HepG2 (cell line): ENCODE data around the gene SCYGR6. TPM values are rescaled to one million over a fixed set of nuclear protein-coding genes. Genes with fewer than 3 reads are reported as not detected.

Experiments
- ATAC-seq: fragments of 200-7000 bp; cut with Tn5 transposase; 3 replicates; pipeline ENCODE4 v1.9.1; 2020; ENCODE audit warnings: mild to moderate bottlenecking, moderate library complexity
- BruUV-seq: library from RNA; stranded (reverse); fragments of 400-500 nt; replicated peaks from 2 replicates; lab custom pipeline; 2021; lab: Mats Ljungman, UMichigan
- CTCF ChIA-PET: fragments of 300-600 bp; formaldehyde crosslinking; extraction: SDS; loops from one replicate; lab custom pipeline; 2021; ENCODE audit warnings: low total read pairs, inconsistent platforms, low intra/inter-chr PET ratio; lab: Yijun Ruan, JAX
- POLR2A ChIA-PET: fragments of 350-600 bp; sonication (Branson Sonifier 250); formaldehyde crosslinking; loops from one replicate; lab custom pipeline; 2020; ENCODE audit warnings: antibody characterized with exemption, inconsistent platforms; lab: Yijun Ruan, JAX
- DNase-seq: peaks from one replicate; pipeline ENCODE4 v3.0.0-alpha.2; 2015; ENCODE audit warnings: low spot score
- FAIRE-seq: peaks from 3 replicates; lab custom pipeline; 2011; peaks lifted over from hg19 to GRCh38; lab: Jason Lieb, UNC
- H2AFZ ChIP-seq: one replicate; pipeline ENCODE4 v1.6.1; 2011; ENCODE audit warnings: low read length, inconsistent platforms
- H3K27ac ChIP-seq: fragments of 300-600 bp; 3 replicates; pipeline ENCODE4 v1.8.0; 2011; ENCODE audit warnings: mixed run types, mild to moderate bottlenecking, mixed read lengths, low read length, inconsistent platforms; ENCODE audit not compliant: insufficient read depth; ENCODE audit errors: extremely low read length
- H3K27me3 ChIP-seq, 2 experiments: fragments of 200-600 bp in 1 of 2; 2 replicates in 1 of 2; 3 replicates in 1 of 2; pipeline versions ENCODE4 v1.6.0 to v1.8.0; 2011; ENCODE audit warnings: low read length in 2 of 2, mild to moderate bottlenecking in 2 of 2, moderate library complexity in 2 of 2, inconsistent platforms in 1 of 2; ENCODE audit not compliant: insufficient read depth in 2 of 2, control insufficient read depth in 1 of 2
- H3K36me3 ChIP-seq, 2 experiments: fragments of 200-600 bp in 1 of 2; replicated peaks in 1 of 2; 2 replicates in 1 of 2; 3 replicates in 1 of 2; pipeline versions ENCODE4 v1.5.1 to v1.8.0; 2011; ENCODE audit warnings: low read length in 2 of 2, inconsistent platforms in 1 of 2; ENCODE audit not compliant: insufficient read depth in 2 of 2, control insufficient read depth in 1 of 2
- H3K4me1 ChIP-seq: 2 replicates; pipeline ENCODE4 v1.5.1; 2012; ENCODE audit warnings: low read length, inconsistent platforms; ENCODE audit not compliant: insufficient read depth
- H3K4me2 ChIP-seq: 2 replicates; pipeline ENCODE4 v1.6.0; 2011; ENCODE audit warnings: low read depth, low read length, inconsistent platforms
- H3K4me3 ChIP-seq, 3 experiments: fragments of 200-600 bp in 1 of 3; sonication (generic), shearing (Covaris generic) in 1 of 3; replicated peaks in 1 of 3; 2 replicates each; pipeline ENCODE4 v1.5.1; 2011 to 2016; ENCODE audit warnings: low read length in 3 of 3, inconsistent platforms in 2 of 3, low read depth in 2 of 3, mild to moderate bottlenecking in 2 of 3, control low read depth in 1 of 3, mixed read lengths in 1 of 3; ENCODE audit not compliant: insufficient read depth in 1 of 3
- H3K79me2 ChIP-seq: one replicate; pipeline ENCODE4 v1.6.1; 2011; ENCODE audit warnings: low read length, inconsistent platforms; ENCODE audit not compliant: insufficient read depth
- H3K9ac ChIP-seq: 2 replicates; pipeline ENCODE4 v1.6.0; 2011; ENCODE audit warnings: mild to moderate bottlenecking, low read depth, low read length, inconsistent platforms; ENCODE audit not compliant: insufficient read depth
- H3K9me3 ChIP-seq: 2 replicates; pipeline ENCODE4 v1.5.1; 2012; ENCODE audit warnings: mild to moderate bottlenecking, low read length
- H4K20me1 ChIP-seq: 2 replicates; pipeline ENCODE4 v1.6.0; 2011; ENCODE audit warnings: inconsistent platforms, mild to moderate bottlenecking, low read length, moderate library complexity; ENCODE audit not compliant: insufficient read depth
- ARNT2 ChIP-seq: sonication (generic); formaldehyde crosslinking; IDR thresholded peaks from 2 replicates; pipeline ENCODE4 v1.8.0; 2022; ENCODE audit warnings: mild to moderate bottlenecking, low read depth, missing genetic modification reagents, moderate library complexity
- FOSL2 ChIP-seq: sonication (generic); formaldehyde crosslinking; IDR thresholded peaks from 2 replicates; pipeline ENCODE4 v1.4.0; 2020; ENCODE audit warnings: missing genetic modification reagents
- HDAC1 ChIP-seq: sonication (generic); formaldehyde crosslinking; IDR thresholded peaks from 2 replicates; pipeline ENCODE4 v1.5.1; 2020; ENCODE audit warnings: mild to moderate bottlenecking, missing genetic modification reagents
- HIVEP1 ChIP-seq: sonication (generic); formaldehyde crosslinking; IDR thresholded peaks from 2 replicates; pipeline ENCODE4 v1.4.0; 2020; ENCODE audit warnings: mild to moderate bottlenecking, missing genetic modification reagents
- KLF15 ChIP-seq: sonication (generic); formaldehyde crosslinking; IDR thresholded peaks from 2 replicates; pipeline ENCODE4 v1.8.1; 2023; ENCODE audit warnings: borderline replicate concordance, mild to moderate bottlenecking, inconsistent platforms, missing genetic modification reagents, mixed read lengths
- MTF2 ChIP-seq: sonication (generic); formaldehyde crosslinking; IDR thresholded peaks from 2 replicates; pipeline ENCODE4 v1.5.0; 2020; ENCODE audit warnings: missing genetic modification reagents, borderline replicate concordance
- SMARCC2 ChIP-seq: fragments of 450-650 bp; IDR thresholded peaks from 2 replicates; pipeline ENCODE4 v1.6.1; 2017; ENCODE audit warnings: antibody characterized with exemption, mild to moderate bottlenecking
- SNAPC2 ChIP-seq: sonication (generic); formaldehyde crosslinking; IDR thresholded peaks from 2 replicates; pipeline ENCODE4 v1.8.1; 2022; ENCODE audit warnings: mild to moderate bottlenecking, missing genetic modification reagents
- STAG1 ChIP-seq: sonication (generic); formaldehyde crosslinking; IDR thresholded peaks from 2 replicates; pipeline ENCODE4 v1.4.0; 2020; ENCODE audit warnings: missing genetic modification reagents
- ZBTB25 ChIP-seq: IDR thresholded peaks from 2 replicates; pipeline ENCODE4 v1.6.1; 2018; ENCODE audit warnings: missing genetic modification reagents
- ZBTB39 ChIP-seq: sonication (generic); formaldehyde crosslinking; IDR thresholded peaks from 2 replicates; pipeline ENCODE4 v1.5.0; 2020; ENCODE audit warnings: missing genetic modification reagents
- ZNF24 ChIP-seq: fragments of 450-650 bp; IDR thresholded peaks from 2 replicates; pipeline ENCODE4 v1.6.1; 2017; ENCODE audit warnings: antibody characterized with exemption, mild to moderate bottlenecking
- ZNF704 ChIP-seq: sonication (generic); formaldehyde crosslinking; IDR thresholded peaks from 2 replicates; pipeline ENCODE4 v1.8.1; 2023; ENCODE audit warnings: mild to moderate bottlenecking, inconsistent platforms, moderate library complexity, missing genetic modification reagents, borderline replicate concordance
- ZNF737 ChIP-seq: sonication (generic); formaldehyde crosslinking; IDR thresholded peaks from 2 replicates; pipeline ENCODE4 v1.5.0; 2020; ENCODE audit warnings: missing genetic modification reagents, mild to moderate bottlenecking, borderline replicate concordance
- ZNF839 ChIP-seq: sonication (generic); formaldehyde crosslinking; IDR thresholded peaks from 2 replicates; pipeline ENCODE4 v1.4.0; 2020; ENCODE audit warnings: missing genetic modification reagents, mild to moderate bottlenecking, borderline replicate concordance
- ZSCAN29 ChIP-seq: sonication (generic); formaldehyde crosslinking; conservative IDR thresholded peaks from 2 replicates; pipeline ENCODE4 v1.4.0; 2020; ENCODE audit warnings: mild to moderate bottlenecking, missing genetic modification reagents
- WGBS: methylation state at CpG from one replicate; pipeline ENCODE4 v1.1.6; 2017; ENCODE audit warnings: low lambda C conversion rate; 5-methylcytosine and 5-hydroxymethylcytosine counted together
- in situ Hi-C: cut with HindIII; loops from 2 replicates; pipeline ENCODE4 v1.10.0; 2017; ENCODE audit warnings: low pct_unique_long_range_greater_than_20kb; ENCODE audit not compliant: extremely low pct_ligation_motif_present
- intact Hi-C: fragments of 100-400 bp; cut with micrococcal nuclease; formaldehyde crosslinking; loops from one replicate; pipeline ENCODE4 v1.10.0; 2022; ENCODE audit not compliant: unreplicated experiment
- polyA plus RNA-seq, 8 experiments: library from polyadenylated mRNA; depleted of rRNA in 3 of 8; stranded (reverse) in 7 of 8; unstranded in 1 of 8; fragments of >200 nt; fragmentation: Illumina TruSeq in 4 of 8; extraction: Trizol in 4 of 8; gene quantifications; 2 replicates each; pipeline versions ENCODE4 v1.2.1 to v1.2.3, GENCODE V29; 2011 to 2016; ENCODE audit warnings: low read depth in 4 of 8, missing spikeins in 1 of 8, mixed read lengths in 1 of 8; ENCODE audit not compliant: insufficient read depth in 1 of 8
- total RNA-seq, 5 experiments: library from RNA; depleted of rRNA; stranded (reverse); fragments of >200 nt; fragmentation: Illumina TruSeq; extraction: Trizol; gene quantifications; 2 replicates each; pipeline ENCODE4 v1.2.3, GENCODE V29; 2016; ENCODE audit warnings: low read depth in 1 of 5

Gene SCYGR6
- total and polyA plus RNA-seq, 2 of the 13 experiments (the other 11 are each of a cell fraction or from before 2014, with no cell fraction given) = not detected

- no peak for TF ChIP-seq ZBTB39 (CRISPR knock-in tag)
- TF ChIP-seq SMARCC2 = no peak
- no peak for TF ChIP-seq FOSL2 (CRISPR knock-in tag)
- no peak for TF ChIP-seq ARNT2
- no peak for TF ChIP-seq ZBTB25 (CRISPR knock-in tag)
- TF ChIP-seq MTF2 = no peak
Measured at GRCh38 chr2:227684258-227684657, 40.3 kb downstream of the SCYGR6 start (continued).

DNA sequence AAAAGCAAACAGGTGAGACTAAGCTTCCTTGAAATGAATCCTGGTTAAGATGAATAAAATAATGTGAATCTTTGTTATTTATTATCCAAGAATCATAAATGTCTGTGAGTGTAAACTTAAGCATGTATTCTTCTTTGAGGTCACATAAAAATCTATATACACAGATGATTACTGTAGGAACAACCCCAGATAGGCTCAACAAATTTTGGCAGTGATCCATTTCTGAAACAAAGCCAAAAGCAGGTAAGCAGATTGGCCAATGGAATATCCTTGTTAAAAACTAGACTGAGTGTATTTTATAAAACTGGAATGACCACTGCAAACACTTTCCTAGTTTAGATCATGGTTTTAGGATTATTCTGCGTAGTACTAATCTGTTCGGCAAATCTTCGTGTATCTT is 46.6 kb downstream of the SCYGR6 start:
- POLR2A ChIA-PET = no interaction called here
- intact Hi-C loops = no loop called here
- no peak for TF ChIP-seq KLF15 (CRISPR knock-in tag)
- no peak for TF ChIP-seq ZNF737 (CRISPR knock-in tag)
- TF ChIP-seq STAG1 (CRISPR knock-in tag) = no peak
- no peak for TF ChIP-seq ZBTB39 (CRISPR knock-in tag)
- no peak for TF ChIP-seq ZNF839
- no peak for TF ChIP-seq ZNF704 (CRISPR knock-in tag)
- TF ChIP-seq SNAPC2 (CRISPR knock-in tag) = no peak
- no peak for TF ChIP-seq HDAC1 (CRISPR knock-in tag)
- TF ChIP-seq HIVEP1 (CRISPR knock-in tag) = no peak
- TF ChIP-seq ZNF24 = no peak
- TF ChIP-seq ZSCAN29 = no peak

More for the DNA sequence above, 46.6 kb downstream of the SCYGR6 start:
- no peaks in the 10 kb centered on the region for H3K36me3 ChIP-seq
- no peak overlapping the region for H3K27ac ChIP-seq
- no peaks in the 10 kb centered on the region for H3K79me2 ChIP-seq
- ATAC-seq (no peak), FAIRE-seq (no peak), DNase-seq (no peak)
- no TSS peak for BruUV-seq
- no peaks in the 10 kb centered on the region for H3K9me3 ChIP-seq
- no peaks in the 10 kb centered on the region for H3K27me3 ChIP-seq
- no peaks in the 10 kb centered on the region for H4K20me1 ChIP-seq
- CTCF ChIA-PET = no interaction called here
- WGBS = 74% methylated on average over 3 of the region's 3 CpGs
- no peak overlapping the region for H3K4me3 ChIP-seq
- in situ Hi-C loops = no loop called here
- H3K4me2 ChIP-seq = no peak overlapping the region
- no peaks in the 10 kb centered on the region for H3K4me1 ChIP-seq
- no peak overlapping the region for H2AFZ ChIP-seq
- no peak overlapping the region for H3K9ac ChIP-seq
